IMR-90 (cell line): ENCODE data around the gene EYS. TPM values are rescaled to one million over a fixed set of nuclear protein-coding genes. Genes with fewer than 3 reads are reported as not detected.

Experiments used
- ATAC-seq: fragments of 200-7000 bp; cut with Tn5 transposase; 2 replicates; pipeline ENCODE4 v1.9.1; 2020; ENCODE audit warnings: low read depth, mild to moderate bottlenecking, moderate library complexity
- BruUV-seq: library from RNA; stranded (reverse); fragments of 400-500 nt; replicated peaks from 2 replicates; lab custom pipeline; 2021; lab: Mats Ljungman, UMichigan
- CTCF ChIA-PET: fragments of 300-600 bp; formaldehyde crosslinking; extraction: SDS; loops from one replicate; lab custom pipeline; 2021; ENCODE audit warnings: antibody characterized with exemption; lab: Yijun Ruan, JAX
- POLR2A ChIA-PET: fragments of 300-600 bp; sonication (Branson Sonifier 250); formaldehyde crosslinking; loops from one replicate; lab custom pipeline; 2022; ENCODE audit warnings: antibody characterized with exemption; ENCODE audit not compliant: unreplicated experiment; lab: Charles Lee
- DNase-seq: peaks from one replicate; pipeline ENCODE4 v3.0.0; 2013
- H2AFZ ChIP-seq: replicated peaks from 2 replicates; pipeline ENCODE3; 2013; ENCODE audit warnings: low read length, mild to moderate bottlenecking; ENCODE audit not compliant: poor library complexity
- H2AK5ac ChIP-seq: 2 replicates; pipeline ENCODE4 v1.6.1; 2013; ENCODE audit warnings: low read depth, low read length, inconsistent platforms
- H2AK9ac ChIP-seq: replicated peaks from 2 replicates; pipeline ENCODE3; 2013; ENCODE audit warnings: mild to moderate bottlenecking, low read depth, low read length, moderate library complexity; ENCODE audit not compliant: poor library complexity
- H2BK120ac ChIP-seq: 2 replicates; pipeline ENCODE4 v1.6.1; 2013; ENCODE audit warnings: low read depth, low read length, inconsistent platforms
- H2BK15ac ChIP-seq: 3 replicates; pipeline ENCODE4 v1.6.1; 2013; ENCODE audit warnings: low read depth, low read length, inconsistent platforms
- H2BK20ac ChIP-seq: 2 replicates; pipeline ENCODE4 v1.6.1; 2013; ENCODE audit warnings: low read depth, mild to moderate bottlenecking, inconsistent platforms, low read length, moderate library complexity
- H2BK5ac ChIP-seq: 2 replicates; pipeline ENCODE4 v1.6.1; 2013; ENCODE audit warnings: mild to moderate bottlenecking, low read depth, low read length, inconsistent platforms; ENCODE audit not compliant: poor library complexity, severe bottlenecking
- H3K14ac ChIP-seq: replicated peaks from 2 replicates; pipeline ENCODE4 v1.6.1; 2013; ENCODE audit warnings: low read depth, low read length, inconsistent platforms
- H3K18ac ChIP-seq: 2 replicates; pipeline ENCODE4 v1.6.1; 2013; ENCODE audit warnings: low read depth, low read length, control low read depth
- H3K23ac ChIP-seq: 2 replicates; pipeline ENCODE4 v1.6.1; 2013; ENCODE audit warnings: low read depth, low read length, inconsistent platforms
- H3K27ac ChIP-seq: 2 replicates; pipeline ENCODE4 v1.5.1; 2013; ENCODE audit warnings: mild to moderate bottlenecking, control low read depth, low read length; ENCODE audit not compliant: insufficient read depth
- H3K27me3 ChIP-seq: 2 replicates; pipeline ENCODE4 v1.6.1; 2013; ENCODE audit warnings: low read length; ENCODE audit not compliant: control insufficient read depth, insufficient read depth
- H3K36me3 ChIP-seq: 2 replicates; pipeline ENCODE4 v1.6.1; 2013; ENCODE audit warnings: low read length, mixed read lengths; ENCODE audit not compliant: control insufficient read depth, insufficient read depth
- H3K4ac ChIP-seq: 2 replicates; pipeline ENCODE4 v1.6.1; 2013; ENCODE audit warnings: low read depth, low read length, inconsistent platforms
- H3K4me1 ChIP-seq: 2 replicates; pipeline ENCODE4 v1.6.1; 2013; ENCODE audit warnings: low read length, mixed read lengths; ENCODE audit not compliant: control insufficient read depth, insufficient read depth
- H3K4me2 ChIP-seq: 2 replicates; pipeline ENCODE4 v1.6.1; 2013; ENCODE audit warnings: low read depth, mild to moderate bottlenecking, control low read depth, low read length, moderate library complexity
- H3K4me3 ChIP-seq: 2 replicates; pipeline ENCODE4 v1.5.1; 2013; ENCODE audit warnings: low read depth, mild to moderate bottlenecking, control low read depth, low read length, moderate library complexity; ENCODE audit not compliant: insufficient read depth
- H3K56ac ChIP-seq: 2 replicates; pipeline ENCODE4 v1.6.1; 2013; ENCODE audit warnings: low read length, inconsistent platforms; ENCODE audit not compliant: insufficient read depth; ENCODE audit errors: extremely low read depth
- H3K79me1 ChIP-seq, 2 experiments: 2 replicates each; pipeline ENCODE4 v1.6.1; 2013; ENCODE audit warnings: low read length in 2 of 2, inconsistent platforms in 1 of 2, low read depth in 1 of 2
- H3K9ac ChIP-seq: 2 replicates; pipeline ENCODE4 v1.6.1; 2013; ENCODE audit warnings: low read depth, low read length, control low read depth
- H3K9me1 ChIP-seq: 2 replicates; pipeline ENCODE4 v1.6.1; 2013; ENCODE audit warnings: low read length, inconsistent platforms; ENCODE audit not compliant: insufficient read depth
- H3K9me3 ChIP-seq: 2 replicates; pipeline ENCODE4 v1.6.1; 2013; ENCODE audit warnings: low read length; ENCODE audit not compliant: control insufficient read depth, insufficient read depth
- H4K20me1 ChIP-seq: 2 replicates; pipeline ENCODE4 v1.6.1; 2013; ENCODE audit warnings: low read length, inconsistent platforms; ENCODE audit not compliant: insufficient read depth
- H4K5ac ChIP-seq: 2 replicates; pipeline ENCODE4 v1.6.1; 2013; ENCODE audit warnings: mild to moderate bottlenecking, low read depth, low read length, control low read depth
- H4K8ac ChIP-seq, 2 experiments: 2 replicates each; pipeline ENCODE4 v1.6.1; 2013; ENCODE audit warnings: low read depth in 2 of 2, low read length in 2 of 2, control low read depth in 1 of 2, inconsistent platforms in 1 of 2
- H4K91ac ChIP-seq: 2 replicates; pipeline ENCODE4 v1.6.1; 2013; ENCODE audit warnings: low read depth, low read length, inconsistent platforms; ENCODE audit not compliant: insufficient read depth
- BHLHE40 ChIP-seq: fragments of 150-350 bp; IDR thresholded peaks from 2 replicates; pipeline ENCODE4 v1.6.1; 2016; ENCODE audit warnings: mild to moderate bottlenecking, low read depth, low read length
- CHD1 ChIP-seq: IDR thresholded peaks from 2 replicates; pipeline ENCODE4 v1.6.1; 2012; ENCODE audit warnings: low read depth, low read length, improper control_type of control experiment
- FOS ChIP-seq: fragments of 150-350 bp; IDR thresholded peaks from 2 replicates; pipeline ENCODE4 v1.6.1; 2016; ENCODE audit warnings: low read depth, low read length
- MAFK ChIP-seq: IDR thresholded peaks from 2 replicates; pipeline ENCODE4 v1.6.1; 2012; ENCODE audit warnings: low read depth, low read length, improper control_type of control experiment
- MAZ ChIP-seq: IDR thresholded peaks from 2 replicates; pipeline ENCODE4 v1.6.1; 2012; ENCODE audit warnings: low read depth, mild to moderate bottlenecking, low read length, improper control_type of control experiment, moderate library complexity, borderline replicate concordance
- NFE2L2 ChIP-seq: fragments of 150-350 bp; IDR thresholded peaks from 2 replicates; pipeline ENCODE4 v1.6.1; 2016; ENCODE audit warnings: low read depth, mild to moderate bottlenecking, low read length
- POLR2A ChIP-seq: IDR thresholded peaks from 2 replicates; pipeline ENCODE4 v1.6.1; 2012; ENCODE audit warnings: mild to moderate bottlenecking, low read depth, low read length
- RAD21 ChIP-seq: IDR thresholded peaks from 2 replicates; pipeline ENCODE4 v1.6.1; 2012; ENCODE audit warnings: low read length, improper control_type of control experiment
- RCOR1 ChIP-seq: IDR thresholded peaks from 2 replicates; pipeline ENCODE4 v1.6.1; 2012; ENCODE audit warnings: mild to moderate bottlenecking, low read length, improper control_type of control experiment; ENCODE audit not compliant: insufficient replicate concordance
- RFX5 ChIP-seq: IDR thresholded peaks from 2 replicates; pipeline ENCODE4 v1.8.0; 2012; ENCODE audit warnings: low read depth, mild to moderate bottlenecking, low read length, moderate library complexity
- SMC3 ChIP-seq: fragments of 150-350 bp; IDR thresholded peaks from 2 replicates; pipeline ENCODE4 v1.6.1; 2016; ENCODE audit warnings: low read depth, mild to moderate bottlenecking, antibody characterized with exemption, low read length, moderate library complexity
- WGBS, 2 experiments: methylation state at CpG; one replicate each; pipeline versions ENCODE4 v1.1.5 to v1.1.7; 2013; ENCODE audit warnings: missing lambda C conversion rate in 2 of 2; ENCODE audit not compliant: insufficient read length in 1 of 2; ENCODE audit errors: extremely low coverage in 2 of 2; 5-methylcytosine and 5-hydroxymethylcytosine counted together
- dilution Hi-C: fragments of 300-500 bp; cut with HindIII; formaldehyde crosslinking; loops from one replicate; pipeline ENCODE4 v1.14.3; 2018; ENCODE audit warnings: low sequenced_read_pairs; ENCODE audit not compliant: unreplicated experiment
- in situ Hi-C: fragments of 300-500 bp; cut with MboI; formaldehyde crosslinking; loops from 3 replicates; pipeline ENCODE4 v1.14.3; 2019; ENCODE audit warnings: low sequenced_read_pairs, inconsistent platforms, mixed read lengths
- intact Hi-C: fragments of 100-400 bp; cut with micrococcal nuclease; formaldehyde crosslinking; loops from 2 replicates; pipeline ENCODE4 v1.10.0; 2022
- polyA plus RNA-seq, 3 experiments: library from polyadenylated mRNA; depleted of rRNA; stranded (reverse); fragments of >200 nt; gene quantifications; 2 replicates each; pipeline ENCODE4 v1.2.3, GENCODE V29; 2012; ENCODE audit warnings: low replicate concordance in 1 of 3
- total RNA-seq: library from RNA; depleted of rRNA; stranded (reverse); fragments of >200 nt; gene quantifications from 2 replicates; pipeline ENCODE4 v1.2.3, GENCODE V29; 2012
- TF ChIP-seq, protein P1 (sequence below): conservative IDR thresholded peaks from 2 replicates; pipeline ENCODE4 v1.5.1; 2012; ENCODE audit warnings: mild to moderate bottlenecking, low read depth, low read length, improper control_type of control experiment
- TF ChIP-seq, protein P2 (sequence below): fragments of 150-350 bp; IDR thresholded peaks from 2 replicates; pipeline ENCODE4 v1.6.1; 2017; ENCODE audit warnings: mild to moderate bottlenecking, antibody characterized with exemption, low read length, low read depth
- TF ChIP-seq, protein P3 (sequence below): fragments of 150-350 bp; IDR thresholded peaks from 2 replicates; pipeline ENCODE4 v1.6.1; 2016; ENCODE audit warnings: low read depth, mild to moderate bottlenecking, low read length, moderate library complexity, borderline replicate concordance

Gene EYS
- total and polyA plus RNA-seq, 2 of the 4 experiments (the other 2 are of a cell fraction): under 0.01 TPM; not detected in 1

DNA sequence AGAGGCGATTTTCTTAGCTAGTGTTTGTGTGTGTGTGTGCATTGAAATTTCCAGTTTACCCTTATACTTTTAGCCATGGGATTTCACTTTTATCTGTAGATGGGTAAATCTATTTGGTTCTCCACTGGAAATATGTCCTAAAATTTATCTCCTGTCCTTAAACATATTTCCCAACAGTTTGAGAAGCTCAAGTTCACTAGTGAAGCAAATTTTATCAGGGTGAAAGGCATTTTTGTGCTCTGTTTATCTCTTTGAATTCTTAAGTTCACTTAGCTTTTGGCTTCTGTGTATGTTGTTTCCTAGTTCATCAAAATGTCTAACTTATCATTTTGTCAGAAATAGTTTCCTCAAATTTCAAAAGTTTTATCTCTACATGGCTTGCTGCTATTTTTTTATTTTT is 1509.8 kb downstream of the EYS start:
- H3K23ac ChIP-seq: no peak overlapping the region
- no peaks in the 10 kb centered on the region for H3K9me1 ChIP-seq
- no peaks in the 10 kb centered on the region for H3K79me1 ChIP-seq
- no peaks in the 10 kb centered on the region for H3K4me1 ChIP-seq
- dilution Hi-C loops (no loop called here), intact Hi-C loops (no loop called here), in situ Hi-C loops (no loop called here)
- H3K9ac ChIP-seq: no peak overlapping the region
- WGBS, 2 experiments: no CpG with 5 or more reads among the region's 1 CpG
- no peak overlapping the region for H3K18ac ChIP-seq
- H4K91ac ChIP-seq: no peak overlapping the region
- H2BK120ac ChIP-seq: no peak overlapping the region
- CTCF ChIA-PET: no interaction called here
- no peak overlapping the region for H3K4me3 ChIP-seq
- POLR2A ChIA-PET: no interaction called here
- H3K4ac ChIP-seq: no peak overlapping the region
- H3K36me3 ChIP-seq: no peaks in the 10 kb centered on the region
- no peaks in the 10 kb centered on the region for H3K9me3 ChIP-seq
- H2BK5ac ChIP-seq: no peak overlapping the region
- H3K27me3 ChIP-seq: no peaks in the 10 kb centered on the region
- no peak overlapping the region for H2BK20ac ChIP-seq
- ATAC-seq: no peak
- H4K20me1 ChIP-seq: no peaks in the 10 kb centered on the region
- no peak overlapping the region for H2AK5ac ChIP-seq
- H4K5ac ChIP-seq: no peak overlapping the region
- H3K27ac ChIP-seq: no peak overlapping the region
- no peak overlapping the region for H3K4me2 ChIP-seq
- no peak for DNase-seq
- no peak overlapping the region for H2AK9ac ChIP-seq
- BruUV-seq: no TSS peak
- H4K8ac ChIP-seq: no peak overlapping the region
- H2AFZ ChIP-seq: no peak overlapping the region
- no peak overlapping the region for H3K56ac ChIP-seq
- no peak overlapping the region for H3K14ac ChIP-seq
- H2BK15ac ChIP-seq: no peak overlapping the region
- TF ChIP-seq, protein P1, sequence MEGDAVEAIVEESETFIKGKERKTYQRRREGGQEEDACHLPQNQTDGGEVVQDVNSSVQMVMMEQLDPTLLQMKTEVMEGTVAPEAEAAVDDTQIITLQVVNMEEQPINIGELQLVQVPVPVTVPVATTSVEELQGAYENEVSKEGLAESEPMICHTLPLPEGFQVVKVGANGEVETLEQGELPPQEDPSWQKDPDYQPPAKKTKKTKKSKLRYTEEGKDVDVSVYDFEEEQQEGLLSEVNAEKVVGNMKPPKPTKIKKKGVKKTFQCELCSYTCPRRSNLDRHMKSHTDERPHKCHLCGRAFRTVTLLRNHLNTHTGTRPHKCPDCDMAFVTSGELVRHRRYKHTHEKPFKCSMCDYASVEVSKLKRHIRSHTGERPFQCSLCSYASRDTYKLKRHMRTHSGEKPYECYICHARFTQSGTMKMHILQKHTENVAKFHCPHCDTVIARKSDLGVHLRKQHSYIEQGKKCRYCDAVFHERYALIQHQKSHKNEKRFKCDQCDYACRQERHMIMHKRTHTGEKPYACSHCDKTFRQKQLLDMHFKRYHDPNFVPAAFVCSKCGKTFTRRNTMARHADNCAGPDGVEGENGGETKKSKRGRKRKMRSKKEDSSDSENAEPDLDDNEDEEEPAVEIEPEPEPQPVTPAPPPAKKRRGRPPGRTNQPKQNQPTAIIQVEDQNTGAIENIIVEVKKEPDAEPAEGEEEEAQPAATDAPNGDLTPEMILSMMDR: no peak
- TF ChIP-seq RCOR1 (no peak), RFX5 (no peak), FOS (no peak), RAD21 (no peak), BHLHE40 (no peak), POLR2A (no peak), MAFK (no peak), CHD1 (no peak), SMC3 (no peak), MAZ (no peak), NFE2L2 (no peak)
- TF ChIP-seq, protein P2, sequence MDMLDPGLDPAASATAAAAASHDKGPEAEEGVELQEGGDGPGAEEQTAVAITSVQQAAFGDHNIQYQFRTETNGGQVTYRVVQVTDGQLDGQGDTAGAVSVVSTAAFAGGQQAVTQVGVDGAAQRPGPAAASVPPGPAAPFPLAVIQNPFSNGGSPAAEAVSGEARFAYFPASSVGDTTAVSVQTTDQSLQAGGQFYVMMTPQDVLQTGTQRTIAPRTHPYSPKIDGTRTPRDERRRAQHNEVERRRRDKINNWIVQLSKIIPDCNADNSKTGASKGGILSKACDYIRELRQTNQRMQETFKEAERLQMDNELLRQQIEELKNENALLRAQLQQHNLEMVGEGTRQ: no peak
- TF ChIP-seq, protein P3, sequence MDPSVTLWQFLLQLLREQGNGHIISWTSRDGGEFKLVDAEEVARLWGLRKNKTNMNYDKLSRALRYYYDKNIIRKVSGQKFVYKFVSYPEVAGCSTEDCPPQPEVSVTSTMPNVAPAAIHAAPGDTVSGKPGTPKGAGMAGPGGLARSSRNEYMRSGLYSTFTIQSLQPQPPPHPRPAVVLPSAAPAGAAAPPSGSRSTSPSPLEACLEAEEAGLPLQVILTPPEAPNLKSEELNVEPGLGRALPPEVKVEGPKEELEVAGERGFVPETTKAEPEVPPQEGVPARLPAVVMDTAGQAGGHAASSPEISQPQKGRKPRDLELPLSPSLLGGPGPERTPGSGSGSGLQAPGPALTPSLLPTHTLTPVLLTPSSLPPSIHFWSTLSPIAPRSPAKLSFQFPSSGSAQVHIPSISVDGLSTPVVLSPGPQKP: no peak
